ENCODE measurements around the gene OR5H6. TPM values are rescaled to one million over a fixed set of nuclear protein-coding genes. Genes with fewer than 3 reads are reported as not detected.
"Not testable (repeated sequence)": the region's sequence is repeated elsewhere in the genome, so short reads cannot be mapped to it uniquely, and the experiment has no call there.

The OR5H6 gene
- not detected for total RNA-seq

GRCh38 chr3:98263944-98264343 lies at the start of gene OR5H6:
Gene OR5H6, plus strand, starts transcription at chr3:98264244. Its CDS starts 89 bp downstream, at chr3:98264333.
- Mint-ChIP-seq H3K27me3 (peaks cover 4% of the 10 kb centered on the region), H3K36me3 (ENCODE audit: low read depth) (no peaks in the 10 kb centered on the region), H3K9me3 (no peaks in the 10 kb centered on the region), H3K4me1 (no peaks in the 10 kb centered on the region), H3K4me3 (no peak within 1 kb of the TSS), H3K27ac (no peak within 1 kb of the TSS)
- DNase-seq = no peak
- POLR2A ChIA-PET = no interaction called here
- CTCF ChIA-PET = no interaction called here

GRCh38 chr3:98215051-98215450 lies 49.0 kb upstream of the OR5H6 start:
- Mint-ChIP-seq H3K9me3 (no peaks in the 10 kb centered on the region), H3K4me1 (no peaks in the 10 kb centered on the region), H3K36me3 (ENCODE audit: low read depth) (no peaks in the 10 kb centered on the region), H3K27me3 (peaks cover 5% of the 10 kb centered on the region), H3K27ac (no peak overlapping the region), H3K4me3 (no peak overlapping the region)
- POLR2A ChIA-PET = no interaction called here
- CTCF ChIA-PET = no interaction called here
- no peak for DNase-seq

GRCh38 chr3:98223907-98224672 lies 40.0 kb upstream of the OR5H6 start:
- ChIA-PET CTCF (no interaction called here), POLR2A (no interaction called here)
- H3K9me3 Mint-ChIP-seq = no peaks in the 10 kb centered on the region
- no peaks in the 10 kb centered on the region for H3K4me1 Mint-ChIP-seq
- peaks cover 1% of the 10 kb centered on the region for H3K27me3 Mint-ChIP-seq
- DNase-seq = no peak
- no peaks in the 10 kb centered on the region for H3K36me3 Mint-ChIP-seq (ENCODE audit: low read depth)
- H3K4me3 Mint-ChIP-seq = no peak overlapping the region
- H3K27ac Mint-ChIP-seq = no peak overlapping the region

GRCh38 chr3:98232489-98232888 lies 31.6 kb upstream of the OR5H6 start:
- Mint-ChIP-seq H3K4me1 (peaks cover 2% of the 10 kb centered on the region), H3K27me3 (peaks cover 17% of the 10 kb centered on the region), H3K27ac (no peak overlapping the region), H3K9me3 (no peaks in the 10 kb centered on the region), H3K4me3 (no peak overlapping the region), H3K36me3 (ENCODE audit: low read depth) (no peaks in the 10 kb centered on the region)
- no peak for DNase-seq
- POLR2A ChIA-PET = no interaction called here
- CTCF ChIA-PET = no interaction called here

- no peak for DNase-seq
- ChIA-PET POLR2A (no interaction called here), CTCF (no interaction called here)
- Mint-ChIP-seq H3K4me3 (no peak overlapping the region), H3K27ac (no peak overlapping the region), H3K27me3 (peaks cover 17% of the 10 kb centered on the region), H3K9me3 (no peaks in the 10 kb centered on the region), H3K4me1 (peaks cover 2% of the 10 kb centered on the region), H3K36me3 (ENCODE audit: low read depth) (no peaks in the 10 kb centered on the region)
These were observed 30.6 kb upstream of the OR5H6 start for GRCh38 chr3:98233468-98233867.

- CTCF ChIA-PET = no interaction called here
- Mint-ChIP-seq H3K4me3 (no peak overlapping the region), H3K36me3 (ENCODE audit: low read depth) (no peaks in the 10 kb centered on the region), H3K27ac (no peak overlapping the region), H3K4me1 (no peaks in the 10 kb centered on the region), H3K9me3 (no peaks in the 10 kb centered on the region), H3K27me3 (peaks cover 6% of the 10 kb centered on the region)
- POLR2A ChIA-PET = no interaction called here
- DNase-seq = no peak
These were observed 23.9 kb upstream of the OR5H6 start for GRCh38 chr3:98240131-98240530.

GRCh38 chr3:98242155-98242554 lies 21.9 kb upstream of the OR5H6 start:
- H3K27ac Mint-ChIP-seq = no peak overlapping the region
- CTCF ChIA-PET = no interaction called here
- no peak overlapping the region for H3K4me3 Mint-ChIP-seq

GRCh38 chr3:98243843-98244242 lies 20.2 kb upstream of the OR5H6 start:
- POLR2A ChIA-PET = no interaction called here
- CTCF ChIA-PET = no interaction called here
- H3K9me3 Mint-ChIP-seq = no peaks in the 10 kb centered on the region

More at GRCh38 chr3:98242155-98242554, 21.9 kb upstream of the OR5H6 start:
- no peak for DNase-seq
- Mint-ChIP-seq H3K27me3 (peaks cover 3% of the 10 kb centered on the region), H3K4me1 (no peaks in the 10 kb centered on the region), H3K36me3 (ENCODE audit: low read depth) (no peaks in the 10 kb centered on the region), H3K9me3 (no peaks in the 10 kb centered on the region)
- POLR2A ChIA-PET = no interaction called here

GRCh38 chr3:98246142-98246541 lies 17.9 kb upstream of the OR5H6 start:
- DNase-seq = no peak
- POLR2A ChIA-PET = no interaction called here
- H3K4me1 Mint-ChIP-seq = no peaks in the 10 kb centered on the region
- CTCF ChIA-PET = no interaction called here
- no peaks in the 10 kb centered on the region for H3K27me3 Mint-ChIP-seq
- H3K27ac Mint-ChIP-seq = no peak overlapping the region
- H3K36me3 Mint-ChIP-seq (ENCODE audit: low read depth) = no peaks in the 10 kb centered on the region
- no peaks in the 10 kb centered on the region for H3K9me3 Mint-ChIP-seq
- H3K4me3 Mint-ChIP-seq = no peak overlapping the region

More at GRCh38 chr3:98243843-98244242, 20.2 kb upstream of the OR5H6 start:
- Mint-ChIP-seq H3K27ac (no peak overlapping the region), H3K4me1 (no peaks in the 10 kb centered on the region), H3K27me3 (peaks cover 2% of the 10 kb centered on the region), H3K4me3 (no peak overlapping the region), H3K36me3 (ENCODE audit: low read depth) (no peaks in the 10 kb centered on the region)
- no peak for DNase-seq

GRCh38 chr3:98256026-98256425 lies 8.0 kb upstream of the OR5H6 start:
- H3K4me1 Mint-ChIP-seq; CTCF ChIA-PET; POLR2A ChIA-PET; H3K27me3 Mint-ChIP-seq; H3K36me3 Mint-ChIP-seq (ENCODE audit: low read depth); DNase-seq; H3K27ac Mint-ChIP-seq; H3K9me3 Mint-ChIP-seq; H3K4me3 Mint-ChIP-seq: not testable (repeated sequence)

GRCh38 chr3:98259707-98260106 lies 4.3 kb upstream of the OR5H6 start:
- Mint-ChIP-seq H3K36me3 (ENCODE audit: low read depth) (no peaks in the 10 kb centered on the region), H3K9me3 (no peaks in the 10 kb centered on the region), H3K4me3 (no peak overlapping the region), H3K4me1 (no peaks in the 10 kb centered on the region), H3K27me3 (peaks cover 5% of the 10 kb centered on the region), H3K27ac (no peak overlapping the region)
- POLR2A ChIA-PET = no interaction called here
- no peak for DNase-seq
- CTCF ChIA-PET = interaction anchor here (1.1 kb wide), 1 partner anchor 118 kb away, joined by 3 read pairs; no protein-coding TSS in a partner anchor

GRCh38 chr3:98262046-98262445 lies 2.0 kb upstream of the OR5H6 start:
- peaks cover 5% of the 10 kb centered on the region for H3K27me3 Mint-ChIP-seq
- no peak overlapping the region for H3K4me3 Mint-ChIP-seq
- H3K27ac Mint-ChIP-seq = no peak overlapping the region
- ChIA-PET CTCF (no interaction called here), POLR2A (no interaction called here)
- H3K36me3 Mint-ChIP-seq (ENCODE audit: low read depth) = no peaks in the 10 kb centered on the region
- no peak for DNase-seq
- no peaks in the 10 kb centered on the region for H3K4me1 Mint-ChIP-seq
- H3K9me3 Mint-ChIP-seq = no peaks in the 10 kb centered on the region

GRCh38 chr3:98269846-98270245 lies 5.8 kb downstream of the OR5H6 start:
- no peaks in the 10 kb centered on the region for H3K4me1 Mint-ChIP-seq
- H3K36me3 Mint-ChIP-seq (ENCODE audit: low read depth) = no peaks in the 10 kb centered on the region
- CTCF ChIA-PET = no interaction called here
- no peak overlapping the region for H3K4me3 Mint-ChIP-seq
- DNase-seq = no peak
- peaks cover 1% of the 10 kb centered on the region for H3K27me3 Mint-ChIP-seq
- no peak overlapping the region for H3K27ac Mint-ChIP-seq
- peaks cover 5% of the 10 kb centered on the region for H3K9me3 Mint-ChIP-seq
- POLR2A ChIA-PET = no interaction called here

- Mint-ChIP-seq H3K9me3 (peaks cover 5% of the 10 kb centered on the region), H3K4me1 (no peaks in the 10 kb centered on the region), H3K27me3 (peaks cover 1% of the 10 kb centered on the region), H3K27ac (no peak overlapping the region), H3K4me3 (no peak overlapping the region), H3K36me3 (ENCODE audit: low read depth) (no peaks in the 10 kb centered on the region)
- ChIA-PET POLR2A (no interaction called here), CTCF (no interaction called here)
- DNase-seq = no peak
These were observed 8.1 kb downstream of the OR5H6 start for GRCh38 chr3:98272126-98272525.

Measured in activated CD4-positive, alpha-beta memory T cell treated with anti-CD3 and anti-CD28 coated beads, Interleukin-2, amount 10 ng/mL, durations not matched to agents 7 days and 5 days (primary cell).